Measurements from ENCODE around the gene YKT6.

The YKT6 gene

DNA sequence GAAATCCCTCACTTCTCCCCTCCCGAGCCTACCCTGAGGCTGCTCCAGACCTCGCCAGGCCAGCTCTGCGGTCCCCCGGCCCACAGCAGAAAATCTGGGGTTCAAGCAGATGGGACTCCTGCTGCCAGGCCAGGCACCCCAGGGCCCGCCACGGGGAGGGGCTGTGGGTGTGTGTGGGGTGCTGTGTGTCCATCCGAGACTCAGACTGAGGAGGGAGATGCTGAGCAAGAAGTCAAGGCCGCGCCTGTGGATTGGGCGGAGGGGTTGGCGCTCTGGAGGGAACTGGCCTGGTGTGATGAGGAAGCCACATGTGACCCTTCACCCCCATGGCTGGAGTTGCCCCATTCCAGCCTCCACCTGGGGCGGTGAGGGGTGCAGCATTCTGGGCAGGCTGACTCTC is 51.1 kb downstream of the YKT6 start:
- no peak overlapping the region for H3K9ac ChIP-seq (ENCODE audit: low read depth, low read length, poor library complexity, severe bottlenecking)
- H3F3A ChIP-seq (ENCODE audit: low read depth) = no peaks in the 10 kb centered on the region
- no peaks in the 10 kb centered on the region for H3K36me3 ChIP-seq (ENCODE audit: insufficient read depth, low read length)
- no peaks in the 10 kb centered on the region for H3K27me3 ChIP-seq (ENCODE audit: insufficient read depth, low read length, poor library complexity, severe bottlenecking)
- H3K4me2 ChIP-seq (ENCODE audit: low read depth, low read length, poor library complexity, severe bottlenecking) = no peak overlapping the region
- H3K9me3 ChIP-seq (ENCODE audit: insufficient read depth, low read depth, low read length) = no peaks in the 10 kb centered on the region
- no peaks in the 10 kb centered on the region for H3K79me2 ChIP-seq (ENCODE audit: insufficient read depth, low read length)
- no peaks in the 10 kb centered on the region for H3K4me1 ChIP-seq (ENCODE audit: insufficient read depth, low read length, poor library complexity, severe bottlenecking)
- no peak overlapping the region for H2AFZ ChIP-seq (ENCODE audit: low read length)
- no peaks in the 10 kb centered on the region for H4K20me1 ChIP-seq (ENCODE audit: insufficient read depth, low read length, poor library complexity, severe bottlenecking)
- no peak overlapping the region for H3K4me3 ChIP-seq (ENCODE audit: low read length, poor library complexity, severe bottlenecking)
- TF ChIP-seq, protein P1, sequence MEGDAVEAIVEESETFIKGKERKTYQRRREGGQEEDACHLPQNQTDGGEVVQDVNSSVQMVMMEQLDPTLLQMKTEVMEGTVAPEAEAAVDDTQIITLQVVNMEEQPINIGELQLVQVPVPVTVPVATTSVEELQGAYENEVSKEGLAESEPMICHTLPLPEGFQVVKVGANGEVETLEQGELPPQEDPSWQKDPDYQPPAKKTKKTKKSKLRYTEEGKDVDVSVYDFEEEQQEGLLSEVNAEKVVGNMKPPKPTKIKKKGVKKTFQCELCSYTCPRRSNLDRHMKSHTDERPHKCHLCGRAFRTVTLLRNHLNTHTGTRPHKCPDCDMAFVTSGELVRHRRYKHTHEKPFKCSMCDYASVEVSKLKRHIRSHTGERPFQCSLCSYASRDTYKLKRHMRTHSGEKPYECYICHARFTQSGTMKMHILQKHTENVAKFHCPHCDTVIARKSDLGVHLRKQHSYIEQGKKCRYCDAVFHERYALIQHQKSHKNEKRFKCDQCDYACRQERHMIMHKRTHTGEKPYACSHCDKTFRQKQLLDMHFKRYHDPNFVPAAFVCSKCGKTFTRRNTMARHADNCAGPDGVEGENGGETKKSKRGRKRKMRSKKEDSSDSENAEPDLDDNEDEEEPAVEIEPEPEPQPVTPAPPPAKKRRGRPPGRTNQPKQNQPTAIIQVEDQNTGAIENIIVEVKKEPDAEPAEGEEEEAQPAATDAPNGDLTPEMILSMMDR (conservative IDR thresholded peaks at IDR 0.05; ENCODE audit: low read length) = no peak
- TF ChIP-seq EZH2phosphoT487 (IDR thresholded peaks at IDR 0.05; ENCODE audit: borderline replicate concordance) = no peak
- no peaks in the 10 kb centered on the region for H3K9me2 ChIP-seq (replicated peaks; ENCODE audit: low read depth, low read length)

GRCh38 chr7:44256459-44256858 is 55.7 kb downstream of the YKT6 start:
- peaks cover 3% of the 10 kb centered on the region for H3K4me1 ChIP-seq (ENCODE audit: insufficient read depth, low read length, poor library complexity, severe bottlenecking)

GRCh38 chr7:44257213-44257612 is 56.4 kb downstream of the YKT6 start:
- H3K9me2 ChIP-seq (replicated peaks; ENCODE audit: low read depth, low read length) = no peaks in the 10 kb centered on the region
- H3K36me3 ChIP-seq (ENCODE audit: insufficient read depth, low read length) = no peaks in the 10 kb centered on the region
- H3K4me1 ChIP-seq (ENCODE audit: insufficient read depth, low read length, poor library complexity, severe bottlenecking) = peaks cover 3% of the 10 kb centered on the region
- H3F3A ChIP-seq (ENCODE audit: low read depth) = no peaks in the 10 kb centered on the region
- H4K20me1 ChIP-seq (ENCODE audit: insufficient read depth, low read length, poor library complexity, severe bottlenecking) = no peaks in the 10 kb centered on the region
- H3K4me2 ChIP-seq (ENCODE audit: low read depth, low read length, poor library complexity, severe bottlenecking) = no peak overlapping the region
- no peaks in the 10 kb centered on the region for H3K79me2 ChIP-seq (ENCODE audit: insufficient read depth, low read length)
- H3K27me3 ChIP-seq (ENCODE audit: insufficient read depth, low read length, poor library complexity, severe bottlenecking) = no peaks in the 10 kb centered on the region
- TF ChIP-seq, protein P1 (conservative IDR thresholded peaks at IDR 0.05; ENCODE audit: low read length) = no peak
- no peak for TF ChIP-seq EZH2phosphoT487 (IDR thresholded peaks at IDR 0.05; ENCODE audit: borderline replicate concordance)
- H3K9me3 ChIP-seq (ENCODE audit: insufficient read depth, low read depth, low read length) = no peaks in the 10 kb centered on the region
- no peak overlapping the region for H3K9ac ChIP-seq (ENCODE audit: low read depth, low read length, poor library complexity, severe bottlenecking)
- no peak overlapping the region for H3K4me3 ChIP-seq (ENCODE audit: low read length, poor library complexity, severe bottlenecking)
- H2AFZ ChIP-seq (ENCODE audit: low read length) = no peak overlapping the region

More at GRCh38 chr7:44256459-44256858, 55.7 kb downstream of the YKT6 start:
- Histone ChIP-seq H3K9me3 (ENCODE audit: insufficient read depth, low read depth, low read length) (no peaks in the 10 kb centered on the region), H3K9me2 (replicated peaks; ENCODE audit: low read depth, low read length) (no peaks in the 10 kb centered on the region), H3K4me2 (ENCODE audit: low read depth, low read length, poor library complexity, severe bottlenecking) (no peak overlapping the region), H3K36me3 (ENCODE audit: insufficient read depth, low read length) (no peaks in the 10 kb centered on the region), H3K9ac (ENCODE audit: low read depth, low read length, poor library complexity, severe bottlenecking) (no peak overlapping the region), H3K27me3 (ENCODE audit: insufficient read depth, low read length, poor library complexity, severe bottlenecking) (no peaks in the 10 kb centered on the region), H3K4me3 (ENCODE audit: low read length, poor library complexity, severe bottlenecking) (no peak overlapping the region), H2AFZ (ENCODE audit: low read length) (no peak overlapping the region), H3F3A (ENCODE audit: low read depth) (no peaks in the 10 kb centered on the region), H3K79me2 (ENCODE audit: insufficient read depth, low read length) (no peaks in the 10 kb centered on the region), H4K20me1 (ENCODE audit: insufficient read depth, low read length, poor library complexity, severe bottlenecking) (no peaks in the 10 kb centered on the region)
- no peak for TF ChIP-seq EZH2phosphoT487 (IDR thresholded peaks at IDR 0.05; ENCODE audit: borderline replicate concordance)
- TF ChIP-seq, protein P1 (conservative IDR thresholded peaks at IDR 0.05; ENCODE audit: low read length) = no peak
